Thyroid gland (tissue), 4 donors: ENCODE data around the gene MEX3D.

Experiments
- CTCF ChIP-seq, 6 experiments: fragments of 200-600 bp in 3 of 6; fragments of 450-650 bp in 3 of 6; sonication (generic) in 3 of 6; IDR thresholded peaks; one replicate each; pipeline ENCODE4 v1.5.1; 2016 to 2019; ENCODE audit warnings: antibody characterized with exemption in 6 of 6, mild to moderate bottlenecking in 2 of 6, inconsistent platforms in 1 of 6, moderate library complexity in 1 of 6
- POLR2A ChIP-seq, 2 donors: fragments of 450-650 bp; IDR thresholded peaks; one replicate each; pipeline ENCODE4 v1.6.1; 2017; ENCODE audit warnings: antibody characterized with exemption in 2 of 2, mild to moderate bottlenecking in 2 of 2, moderate library complexity in 1 of 2

GRCh38 chr19:1522838-1523237 lies 45.3 kb downstream of the MEX3D start:
- TF ChIP-seq POLR2A (IDR thresholded peaks at IDR 0.05) (no peak), CTCF (IDR thresholded peaks at IDR 0.05) (no peak)
